K562 (cell line): ENCODE measurements around the gene C19orf44. TPM values are rescaled to one million over a fixed set of nuclear protein-coding genes. Genes with fewer than 3 reads are reported as not detected.

Experiments used
- ATF7 ChIP-seq: fragments of 450-650 bp; IDR thresholded peaks from 2 replicates; pipeline ENCODE4 v1.7.1; 2014; ENCODE audit warnings: mild to moderate bottlenecking, moderate library complexity
- MGA ChIP-seq: fragments of 450-650 bp; IDR thresholded peaks from 2 replicates; pipeline ENCODE4 v1.6.1; 2016; ENCODE audit warnings: mild to moderate bottlenecking, moderate library complexity
- MITF ChIP-seq: IDR thresholded peaks from 2 replicates; pipeline ENCODE4 v1.6.1; 2014; ENCODE audit warnings: antibody characterized with exemption
- MTF1 ChIP-seq: fragments of 250-450 bp; sonication (Bioruptor Pico); IDR thresholded peaks from 2 replicates; pipeline ENCODE4 v1.9.0; 2021; ENCODE audit warnings: moderate library complexity, mild to moderate bottlenecking, inconsistent platforms, borderline replicate concordance
- SRSF3 ChIP-seq: fragments of 200-400 bp; formaldehyde crosslinking; IDR thresholded peaks from 2 replicates; pipeline ENCODE4 v1.6.1; 2016; ENCODE audit warnings: mild to moderate bottlenecking, low read length, moderate library complexity; ENCODE audit not compliant: insufficient read depth
- U2AF1 ChIP-seq: fragments of 200-400 bp; formaldehyde crosslinking; optimal IDR thresholded peaks from 2 replicates; pipeline ENCODE3; 2017; ENCODE audit warnings: mild to moderate bottlenecking, low read depth, low read length, moderate library complexity
- UBTF ChIP-seq, 2 experiments: IDR thresholded peaks; 2 replicates each; pipeline ENCODE4 v1.6.1; 2012; ENCODE audit warnings: improper control_type of control experiment in 2 of 2, low read depth in 2 of 2, low read length in 2 of 2, borderline replicate concordance in 1 of 2
- ZBTB7A ChIP-seq: IDR thresholded peaks from 2 replicates; pipeline ENCODE4 v1.6.1; 2011; ENCODE audit warnings: low read depth, mild to moderate bottlenecking, low read length, moderate library complexity, borderline replicate concordance; ENCODE audit not compliant: control insufficient read depth
- ZNF23 ChIP-seq: fragments of 250-450 bp; sonication (Bioruptor Pico); IDR thresholded peaks from 2 replicates; pipeline ENCODE4 v1.4.0; 2020; ENCODE audit warnings: mild to moderate bottlenecking
- ZNF3 ChIP-seq: fragments of 250-450 bp; sonication (Bioruptor Pico); IDR thresholded peaks from 2 replicates; pipeline ENCODE4 v1.5.0; 2021; ENCODE audit warnings: mild to moderate bottlenecking, moderate library complexity
- polyA plus RNA-seq, 8 experiments: library from polyadenylated mRNA; depleted of rRNA in 4 of 8; stranded (reverse) in 5 of 8; unstranded in 3 of 8; fragments of >200 nt; fragmentation: Nextera tagmentation in 2 of 8; fragmentation: Illumina TruSeq in 1 of 8; extraction: Ambion mirVana in 2 of 8; extraction: Trizol in 1 of 8; gene quantifications; 2 replicates each; pipeline versions ENCODE4 v1.2.1 to v1.2.3, GENCODE V29; 2011 to 2014; ENCODE audit warnings: inconsistent platforms in 1 of 8, missing spikeins in 1 of 8
- total RNA-seq, 7 experiments: library from RNA; depleted of rRNA in 6 of 7; stranded (reverse); fragments of >200 nt in 6 of 7; fragmentation: Illumina TruSeq in 2 of 7; extraction: Trizol in 2 of 7; gene quantifications; 2 replicates each; pipeline versions ENCODE4 v1.2.1 to v1.2.3, GENCODE V29; 2011 to 2021; ENCODE audit warnings: low replicate concordance in 1 of 7

C19orf44 gene
- total and polyA plus RNA-seq, 9 of the 15 experiments (the other 6 are each of a cell fraction or from before 2014, with no cell fraction given), result 0.41 to 7.7 (median 3.5) TPM

- TF ChIP-seq ZBTB7A (peak; percentile 76; the same call in 1 of the 2 replicates), MGA (peak; percentile 77), UBTF (IDR thresholded peaks at IDR 0.05; ENCODE audit: borderline replicate concordance in 1 of 2, low read depth in 2 of 2, low read length in 2 of 2) (0 out of 4 replicates have a peak, but pooled peaks of 1 of the 2 experiments have one; percentile 33), SRSF3 (0 out of 2 replicates have a peak, but pooled peaks have one; percentile 61), ZNF3 (CRISPR knock-in tag) (no peak), ZNF23 (CRISPR knock-in tag) (no peak), MTF1 (CRISPR knock-in tag) (no peak), MITF (0 out of 2 replicates have a peak, but pooled peaks have one; percentile 33), U2AF1 (peak; percentile 63), ATF7 (peak; percentile 74)
These were observed 46.1 kb downstream of the C19orf44 start, which contains the start of gene CHERP (continued) for GRCh38 chr19:16542045-16542909.
